ENCODE results near the gene PLXNB1. TPM values are rescaled to one million over a fixed set of nuclear protein-coding genes. Genes with fewer than 3 reads are reported as not detected.

The PLXNB1 gene
- total RNA-seq, 2 donors from 2014 or later: 69.4 to 73.0 TPM

GRCh38 chr3:48439820-48440589 lies 10.1 kb upstream of the PLXNB1 start, which contains the start of the genes CCDC51 and TMA7:
Gene CCDC51, minus strand, starts transcription at chr3:48440119. Its CDS starts 4,991 bp downstream, at chr3:48435128.
Gene TMA7, plus strand, starts transcription at chr3:48440257. Its CDS starts 40 bp downstream, at chr3:48440297.
- TF ChIP-seq, protein P1, sequence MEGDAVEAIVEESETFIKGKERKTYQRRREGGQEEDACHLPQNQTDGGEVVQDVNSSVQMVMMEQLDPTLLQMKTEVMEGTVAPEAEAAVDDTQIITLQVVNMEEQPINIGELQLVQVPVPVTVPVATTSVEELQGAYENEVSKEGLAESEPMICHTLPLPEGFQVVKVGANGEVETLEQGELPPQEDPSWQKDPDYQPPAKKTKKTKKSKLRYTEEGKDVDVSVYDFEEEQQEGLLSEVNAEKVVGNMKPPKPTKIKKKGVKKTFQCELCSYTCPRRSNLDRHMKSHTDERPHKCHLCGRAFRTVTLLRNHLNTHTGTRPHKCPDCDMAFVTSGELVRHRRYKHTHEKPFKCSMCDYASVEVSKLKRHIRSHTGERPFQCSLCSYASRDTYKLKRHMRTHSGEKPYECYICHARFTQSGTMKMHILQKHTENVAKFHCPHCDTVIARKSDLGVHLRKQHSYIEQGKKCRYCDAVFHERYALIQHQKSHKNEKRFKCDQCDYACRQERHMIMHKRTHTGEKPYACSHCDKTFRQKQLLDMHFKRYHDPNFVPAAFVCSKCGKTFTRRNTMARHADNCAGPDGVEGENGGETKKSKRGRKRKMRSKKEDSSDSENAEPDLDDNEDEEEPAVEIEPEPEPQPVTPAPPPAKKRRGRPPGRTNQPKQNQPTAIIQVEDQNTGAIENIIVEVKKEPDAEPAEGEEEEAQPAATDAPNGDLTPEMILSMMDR (IDR thresholded peaks at IDR 0.05): no peak
- peak within 1 kb of the TSS; percentile 86 to 94 for H3K27ac ChIP-seq
- peak within 1 kb of the TSS; percentile 75 to 92 for H3K4me3 ChIP-seq
- peaks cover 0 to 25% of the 10 kb centered on the region in 2 donors for H3K4me1 ChIP-seq
- H3K27me3 ChIP-seq: no peaks in the 10 kb centered on the region
- peak; percentile 99 for DNase-seq (ENCODE audit: low spot score)
- peaks cover 28% of the 10 kb centered on the region for H3K36me3 ChIP-seq
- no peaks in the 10 kb centered on the region for H3K9me3 ChIP-seq

DNA sequence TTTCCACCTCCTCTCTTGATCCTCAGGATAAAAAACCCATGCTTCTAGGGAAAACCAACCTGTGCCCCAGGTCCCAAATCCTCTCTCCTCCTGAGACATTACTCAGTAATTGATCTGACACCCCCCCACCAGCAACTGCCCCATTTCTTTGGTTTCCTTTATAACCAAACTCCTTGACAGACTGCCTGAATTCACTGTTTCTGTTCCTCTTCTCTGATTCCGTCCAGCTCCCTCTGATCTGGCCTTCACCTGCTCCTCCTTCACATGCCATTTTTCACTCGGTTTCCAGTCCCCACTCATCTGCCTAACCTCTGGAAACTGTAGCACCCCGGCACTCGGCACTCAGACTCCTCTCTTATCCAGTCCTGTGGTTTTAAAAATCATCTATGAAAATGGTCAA lies 7.9 kb upstream of the PLXNB1 start:
- no peaks in the 10 kb centered on the region for H3K27me3 ChIP-seq

GRCh38 chr3:48436855-48437254 lies 7.0 kb upstream of the PLXNB1 start:
- Histone ChIP-seq H3K4me1 (peaks cover 0 to 37% of the 10 kb centered on the region in 2 donors), H3K27me3 (no peaks in the 10 kb centered on the region), H3K27ac (no peak overlapping the region), H3K9me3 (no peaks in the 10 kb centered on the region), H3K36me3 (peaks cover 4% of the 10 kb centered on the region), H3K4me3 (no peak overlapping the region)
- TF ChIP-seq, protein P1 (IDR thresholded peaks at IDR 0.05): no peak
- DNase-seq (ENCODE audit: low spot score): no peak

More for the DNA sequence above, 7.9 kb upstream of the PLXNB1 start:
- TF ChIP-seq, protein P1 (IDR thresholded peaks at IDR 0.05): no peak
- Histone ChIP-seq H3K9me3 (no peaks in the 10 kb centered on the region), H3K27ac (no peak overlapping the region), H3K4me3 (no peak overlapping the region), H3K4me1 (peaks cover 0 to 41% of the 10 kb centered on the region in 2 donors), H3K36me3 (peaks cover 9% of the 10 kb centered on the region)
- no peak for DNase-seq (ENCODE audit: low spot score)

DNA sequence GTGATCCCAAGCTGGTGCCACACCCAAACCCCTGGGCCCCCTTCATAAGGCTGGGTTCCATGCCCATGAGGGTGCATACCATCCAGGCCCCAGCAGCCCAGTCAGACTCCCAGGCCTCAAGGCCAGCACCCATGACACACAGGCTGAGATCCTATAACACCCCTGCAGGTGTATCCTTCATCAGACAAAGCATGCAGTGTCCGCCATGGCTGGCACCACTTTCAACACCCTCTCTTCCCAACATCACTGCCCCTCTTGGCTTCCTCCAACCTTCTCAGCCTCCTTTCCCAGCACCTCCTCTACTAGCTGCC lies 6.5 kb upstream of the PLXNB1 start:
- H3K9me3 ChIP-seq: no peaks in the 10 kb centered on the region

DNA sequence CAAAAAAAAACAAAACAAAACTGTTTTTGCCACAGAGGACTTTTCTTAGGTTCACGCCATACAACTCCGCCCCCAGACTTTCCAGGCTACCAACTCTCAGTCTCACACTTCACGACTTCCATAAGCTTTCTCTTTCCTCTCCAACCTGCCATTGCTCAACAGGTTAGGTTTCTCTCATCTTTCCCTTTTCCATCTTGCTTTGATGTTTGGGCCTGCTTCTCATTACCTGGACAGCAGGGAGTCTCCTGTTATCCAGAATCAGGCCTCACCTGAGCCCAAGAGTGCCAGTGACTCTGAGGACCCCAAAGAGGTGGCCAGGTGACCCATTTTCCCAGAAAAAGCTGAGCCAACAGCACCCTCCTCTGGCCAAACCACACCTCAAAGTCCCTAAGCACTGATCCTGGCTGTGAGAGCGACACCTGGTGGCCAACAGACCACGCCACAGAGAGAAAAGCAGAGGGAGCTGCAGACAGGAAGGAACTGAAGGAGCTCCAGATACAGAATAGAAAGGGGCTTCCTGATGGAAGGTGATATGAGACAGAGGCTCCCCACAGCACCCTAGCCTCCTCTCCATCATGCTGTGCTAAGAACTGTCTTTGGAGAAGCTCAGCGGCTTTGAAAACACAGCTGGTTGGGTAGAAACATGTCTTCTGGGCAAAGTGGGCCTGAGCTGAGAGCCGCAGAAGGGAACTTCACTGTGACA lies 6.0 kb upstream of the PLXNB1 start:
- no peak overlapping the region for H3K4me3 ChIP-seq

More for the DNA sequence above, 6.5 kb upstream of the PLXNB1 start:
- Histone ChIP-seq H3K27ac (no peak overlapping the region), H3K27me3 (no peaks in the 10 kb centered on the region), H3K4me3 (no peak overlapping the region), H3K36me3 (no peaks in the 10 kb centered on the region), H3K4me1 (peaks cover 0 to 33% of the 10 kb centered on the region in 2 donors)
- TF ChIP-seq, protein P1 (IDR thresholded peaks at IDR 0.05): no peak
- DNase-seq (ENCODE audit: low spot score): no peak

More for the DNA sequence above, 6.0 kb upstream of the PLXNB1 start:
- peak; percentile 92 for DNase-seq (ENCODE audit: low spot score)
- Histone ChIP-seq H3K27ac (peak overlapping the region; percentile 8 to 25), H3K36me3 (no peaks in the 10 kb centered on the region), H3K4me1 (peaks cover 0 to 28% of the 10 kb centered on the region in 2 donors), H3K9me3 (no peaks in the 10 kb centered on the region), H3K27me3 (no peaks in the 10 kb centered on the region)
- TF ChIP-seq, protein P1 (IDR thresholded peaks at IDR 0.05): peak; percentile 97 to 98

Data from right atrium auricular region (tissue), 2 donors.